OCI-LY3 (cell line): Measurements from ENCODE around the gene FFAR1.

Experiments
- H2AFZ ChIP-seq: fragments of 200-600, 300-600 bp; shearing (Covaris generic); 2 replicates; pipeline ENCODE4 v1.6.0; 2014; ENCODE audit warnings: antibody characterized with exemption, low read depth, low read length
- H3K27ac ChIP-seq: fragments of 200-600, 300-600 bp; sonication (generic); 2 replicates; pipeline ENCODE4 v1.5.1; 2014; ENCODE audit warnings: mild to moderate bottlenecking, low read length, moderate library complexity, mixed read lengths
- H3K27me3 ChIP-seq: fragments of 200-600, 300-600 bp; sonication (generic); 2 replicates; pipeline ENCODE4 v1.6.1; 2014; ENCODE audit warnings: low read depth, low read length, mixed read lengths
- H3K36me3 ChIP-seq: fragments of 200-600, 300-600 bp; sonication (generic); replicated peaks from 2 replicates; pipeline ENCODE3; 2014; ENCODE audit warnings: low read depth, low read length, mixed read lengths
- H3K4me1 ChIP-seq: fragments of 300-600, 200-600 bp; sonication (generic); 2 replicates; pipeline ENCODE4 v1.6.1; 2014; ENCODE audit warnings: low read length, mixed read lengths
- H3K4me2 ChIP-seq: fragments of 200-600, 300-600 bp; sonication (generic); 2 replicates; pipeline ENCODE4 v1.6.1; 2014; ENCODE audit warnings: low read length, mixed read lengths
- H3K4me3 ChIP-seq: fragments of 300-600, 200-600 bp; sonication (generic); 2 replicates; pipeline ENCODE4 v1.5.1; 2014; ENCODE audit warnings: antibody characterized with exemption, mild to moderate bottlenecking, low read length, moderate library complexity
- H3K79me2 ChIP-seq: fragments of 300-600, 200-600 bp; shearing (Covaris generic); 2 replicates; pipeline ENCODE4 v1.6.1; 2014; ENCODE audit warnings: mild to moderate bottlenecking, low read length, mixed read lengths
- H3K9ac ChIP-seq: fragments of 300-600, 200-600 bp; shearing (Covaris generic); 2 replicates; pipeline ENCODE4 v1.6.0; 2014; ENCODE audit warnings: mild to moderate bottlenecking, low read length, moderate library complexity
- H3K9me3 ChIP-seq: fragments of 200-600, 300-600 bp; shearing (Covaris generic); 2 replicates; pipeline ENCODE4 v1.6.1; 2014; ENCODE audit warnings: low read length, mixed read lengths; ENCODE audit not compliant: insufficient read depth
- H4K20me1 ChIP-seq: fragments of 200-600, 300-600 bp; sonication (generic); 2 replicates; pipeline ENCODE4 v1.6.1; 2016; ENCODE audit warnings: low read length, mixed read lengths; ENCODE audit not compliant: insufficient read depth
- CTCF ChIP-seq: fragments of 200-600, 300-600 bp; sonication (generic); IDR thresholded peaks from 2 replicates; pipeline ENCODE4 v1.5.1; 2014; ENCODE audit warnings: antibody characterized with exemption, low read length, low read depth
- EZH2phosphoT487 ChIP-seq: fragments of 200-600 bp; shearing (Covaris generic); IDR thresholded peaks from 2 replicates; pipeline ENCODE4 v1.6.1; 2018; ENCODE audit warnings: antibody characterized with exemption, mixed run types, low read depth

Gene FFAR1

GRCh38 chr19:35311901-35312665 lies 35.6 kb upstream of the FFAR1 start:
- H2AFZ ChIP-seq = no peak overlapping the region
- H3K79me2 ChIP-seq = no peaks in the 10 kb centered on the region
- H3K36me3 ChIP-seq = no peaks in the 10 kb centered on the region
- H3K4me2 ChIP-seq = no peak overlapping the region
- peaks cover 16% of the 10 kb centered on the region for H3K4me1 ChIP-seq
- H3K9ac ChIP-seq = no peak overlapping the region
- no peak overlapping the region for H3K4me3 ChIP-seq
- H4K20me1 ChIP-seq = no peaks in the 10 kb centered on the region
- H3K9me3 ChIP-seq = no peaks in the 10 kb centered on the region
- 0 out of 2 replicates have a peak, but pooled peaks cover 5% of the 10 kb centered on the region for H3K27me3 ChIP-seq
- no peak for TF ChIP-seq CTCF
- TF ChIP-seq EZH2phosphoT487 = no peak
- H3K27ac ChIP-seq = no peak overlapping the region

GRCh38 chr19:35313587-35313986 lies 34.1 kb upstream of the FFAR1 start:
- TF ChIP-seq CTCF = no peak
- TF ChIP-seq EZH2phosphoT487 = no peak
- Histone ChIP-seq H3K4me3 (peak overlapping the region; percentile 62), H3K27me3 (0 out of 2 replicates have a peak, but pooled peaks cover 5% of the 10 kb centered on the region), H2AFZ (no peak overlapping the region), H3K36me3 (no peaks in the 10 kb centered on the region), H3K27ac (no peak overlapping the region), H3K9me3 (no peaks in the 10 kb centered on the region), H4K20me1 (no peaks in the 10 kb centered on the region), H3K4me1 (peaks cover 16% of the 10 kb centered on the region), H3K4me2 (peak overlapping the region; percentile 90), H3K79me2 (no peaks in the 10 kb centered on the region), H3K9ac (peak overlapping the region; percentile 54; the same call in 1 of the 2 replicates)

GRCh38 chr19:35314031-35314430 lies 33.7 kb upstream of the FFAR1 start:
- 0 out of 2 replicates have a peak, but pooled peaks cover 5% of the 10 kb centered on the region for H3K27me3 ChIP-seq
- no peak overlapping the region for H3K4me3 ChIP-seq
- H3K9ac ChIP-seq = no peak overlapping the region
- H3K9me3 ChIP-seq = no peaks in the 10 kb centered on the region
- H3K27ac ChIP-seq = no peak overlapping the region
- no peaks in the 10 kb centered on the region for H4K20me1 ChIP-seq
- TF ChIP-seq CTCF (no peak), EZH2phosphoT487 (no peak)
- peaks cover 17% of the 10 kb centered on the region for H3K4me1 ChIP-seq
- no peaks in the 10 kb centered on the region for H3K79me2 ChIP-seq
- no peak overlapping the region for H3K4me2 ChIP-seq
- no peak overlapping the region for H2AFZ ChIP-seq
- H3K36me3 ChIP-seq = no peaks in the 10 kb centered on the region

DNA sequence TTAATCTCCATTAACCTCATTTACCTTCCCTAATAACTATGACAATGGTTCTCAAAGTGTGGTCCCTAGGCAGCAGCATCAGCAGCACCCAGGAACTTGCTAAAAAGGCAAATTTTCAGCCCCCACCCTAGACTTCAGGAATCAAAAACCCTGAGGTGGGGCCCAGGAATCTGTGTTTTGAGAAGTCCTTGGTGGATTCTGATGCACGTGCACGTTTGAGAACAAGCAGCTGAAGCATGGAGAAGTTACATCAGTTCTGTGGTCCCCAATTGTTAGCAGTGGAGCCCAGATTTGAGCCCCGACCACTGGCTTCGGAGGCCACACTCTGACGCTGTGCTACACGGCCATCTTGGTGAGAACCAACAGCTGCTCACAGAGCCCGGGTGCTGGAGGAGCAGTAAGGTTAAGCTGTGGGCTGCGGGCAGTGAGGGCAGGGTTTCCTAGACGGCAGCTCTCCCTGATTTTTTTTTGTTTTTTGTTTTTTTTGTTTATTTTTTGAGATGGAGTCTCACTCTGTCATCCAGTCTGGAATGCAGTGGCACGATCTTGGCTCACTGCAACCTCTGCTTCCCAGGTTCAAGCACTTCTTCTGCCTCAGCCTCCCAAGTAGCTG lies 32.7 kb upstream of the FFAR1 start:
- no peak overlapping the region for H2AFZ ChIP-seq
- no peaks in the 10 kb centered on the region for H3K9me3 ChIP-seq
- TF ChIP-seq EZH2phosphoT487 (no peak), CTCF (no peak)
- no peak overlapping the region for H3K4me2 ChIP-seq
- no peaks in the 10 kb centered on the region for H4K20me1 ChIP-seq
- no peak overlapping the region for H3K27ac ChIP-seq
- peaks cover 24% of the 10 kb centered on the region for H3K4me1 ChIP-seq
- H3K79me2 ChIP-seq = no peaks in the 10 kb centered on the region
- H3K36me3 ChIP-seq = no peaks in the 10 kb centered on the region
- H3K9ac ChIP-seq = no peak overlapping the region
- no peak overlapping the region for H3K4me3 ChIP-seq
- H3K27me3 ChIP-seq = 0 out of 2 replicates have a peak, but pooled peaks cover 5% of the 10 kb centered on the region
